Ovary (tissue), 9 donors: ENCODE data around the gene GBE1. TPM values are rescaled to one million over a fixed set of nuclear protein-coding genes. Genes with fewer than 3 reads are reported as not detected.
"Not testable (repeated sequence)": the region's sequence is repeated elsewhere in the genome, so short reads cannot be mapped to it uniquely, and the experiment has no call there.

Source experiments
- DNase-seq, 5 donors: peaks; one replicate each; pipeline ENCODE4 v3.0.0-alpha.2; 2019 to 2020
- H3K27ac ChIP-seq, 2 donors: fragments of 200-600 bp; one replicate each; pipeline versions ENCODE4 v1.5.1 to v1.8.0; 2019 to 2022
- H3K27me3 ChIP-seq: fragments of 200-600 bp; one replicate; pipeline ENCODE4 v1.8.0; 2022
- H3K36me3 ChIP-seq: fragments of 200-600 bp; sonication (generic); one replicate; pipeline ENCODE4 v1.5.1; 2019
- H3K4me1 ChIP-seq: one replicate; pipeline ENCODE4 v1.8.1; 2013; ENCODE audit warnings: mild to moderate bottlenecking, moderate library complexity; ENCODE audit not compliant: insufficient read depth
- H3K4me3 ChIP-seq: fragments of 200-600 bp; sonication (generic); one replicate; pipeline ENCODE4 v1.5.1; 2017
- H3K9me3 ChIP-seq, 2 donors: fragments of 200-600 bp in 1 of 2; sonication (generic) in 1 of 2; one replicate each; pipeline versions ENCODE4 v1.5.1 to v1.8.1; 2013 to 2019; ENCODE audit warnings: mild to moderate bottlenecking in 1 of 2, moderate library complexity in 1 of 2
- EP300 ChIP-seq: sonication (generic); formaldehyde crosslinking; IDR thresholded peaks from one replicate; pipeline ENCODE4 v1.6.1; 2017; ENCODE audit warnings: antibody characterized with exemption
- POLR2A ChIP-seq: fragments of 450-650 bp; IDR thresholded peaks from one replicate; pipeline ENCODE4 v1.6.1; 2017; ENCODE audit warnings: antibody characterized with exemption, mild to moderate bottlenecking, moderate library complexity
- WGBS, 3 donors: extraction: QIAGEN DNeasy Blood & Tissue Kit in 1 of 3; methylation state at CpG; one replicate each; pipeline versions ENCODE4 v1.1.5 to v1.1.7; 2013 to 2017; 5-methylcytosine and 5-hydroxymethylcytosine counted together
- intact Hi-C, 4 donors: fragments of 100-400 bp; cut with DNase I; formaldehyde crosslinking; loops; one replicate each; pipeline versions ENCODE4 v1.11.0 to v1.15.1; 2022 to 2023
- polyA plus RNA-seq, 2 donors: library from polyadenylated mRNA; stranded (reverse); fragments of 200-250 nt in 1 of 2; fragments of 350-450 nt in 1 of 2; fragmentation: Illumina TruSeq in 1 of 2; extraction: RNeasy Lipid Tissue Mini Kit (QIAGEN cat#74804) in 1 of 2; gene quantifications; one replicate each; pipeline ENCODE4 v1.2.3, GENCODE V29; 2013 to 2014
- total RNA-seq, 7 donors: library from RNA; depleted of rRNA in 2 of 7; stranded (reverse); fragments of >200 nt in 2 of 7; fragmentation: NEBNext Ultra II Directional in 3 of 7; extraction: Animal tissue kit (Norgen Biotek cat#: 25700) in 3 of 7; gene quantifications; one replicate each; pipeline versions ENCODE4 v1.1.0 to v1.2.4, GENCODE V29; 2016 to 2023
- TF ChIP-seq, protein P1 (sequence below), 3 donors: fragments of 450-650 bp in 2 of 3; fragments of 200-600 bp in 1 of 3; IDR thresholded peaks; one replicate each; pipeline versions ENCODE4 v1.5.1 to v1.8.0; 2016 to 2022; ENCODE audit warnings: antibody characterized with exemption in 3 of 3, mild to moderate bottlenecking in 1 of 3
- donor health status: DM: no; HTN: no; CAD: no; lungs with moderate emphysema.
- donor health status: DM: no; HTN: no; CAD: no.
- donor health status: Bipolar disorder and iron deficiency.
- donor health status: DM: yes; HTN: yes; CAD: no.
- donor health status: DM: no; HTN: no; CAD: no.
- donor health status: DM: yes; HTN: yes; CAD: no.

Gene GBE1
- total and polyA plus RNA-seq, 9 donors, result 14.8 to 43.7 (median 26.8) TPM

DNA sequence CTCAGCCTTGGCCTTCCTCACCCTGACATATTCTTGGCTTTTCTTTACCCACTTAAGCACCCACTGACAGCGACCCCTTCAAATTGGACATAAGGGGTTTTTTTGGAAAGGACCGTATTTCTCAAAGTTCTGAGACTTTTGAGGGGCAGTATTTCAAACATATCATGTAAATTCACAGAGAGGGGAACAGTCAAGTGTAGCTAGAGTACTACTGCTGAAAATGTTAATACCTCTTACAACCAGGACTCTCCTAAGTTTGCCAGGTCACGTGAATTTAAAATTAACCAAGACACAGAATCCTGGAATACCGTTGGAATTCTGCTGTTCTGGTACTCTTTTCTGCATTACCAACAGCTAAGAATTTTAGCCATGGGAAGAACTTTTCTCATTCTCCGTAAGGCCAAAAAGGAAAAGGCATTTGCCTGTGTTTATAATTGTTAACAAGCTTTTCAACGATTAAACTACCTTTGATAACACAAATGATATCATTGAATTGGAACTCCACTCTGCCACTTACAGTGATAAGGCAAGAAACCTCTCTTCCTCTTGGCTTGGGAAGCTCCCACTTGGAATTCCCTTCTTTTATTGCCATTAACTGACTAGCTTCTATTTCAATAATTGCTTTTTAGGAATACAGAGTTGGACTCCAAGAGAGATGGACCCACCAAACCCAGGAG lies 597 bp upstream of the GBE1 start:
- intact Hi-C loops, result no loop called here
- no peaks in the 10 kb centered on the region for H3K9me3 ChIP-seq
- TF ChIP-seq EP300, result no peak
- WGBS, 3 donors, result 11 to 16% (median 12%) methylated on average over 6 of the region's 6 CpGs
- H3K36me3 ChIP-seq, result no peaks in the 10 kb centered on the region
- peak overlapping the region; percentile 98 to 99 for H3K27ac ChIP-seq
- H3K4me1 ChIP-seq, result peaks cover 6% of the 10 kb centered on the region
- H3K4me3 ChIP-seq, result peak overlapping the region; percentile 50
- H3K27me3 ChIP-seq, result no peaks in the 10 kb centered on the region
- no peak for DNase-seq

- no peak for TF ChIP-seq POLR2A
- TF ChIP-seq, protein P1, sequence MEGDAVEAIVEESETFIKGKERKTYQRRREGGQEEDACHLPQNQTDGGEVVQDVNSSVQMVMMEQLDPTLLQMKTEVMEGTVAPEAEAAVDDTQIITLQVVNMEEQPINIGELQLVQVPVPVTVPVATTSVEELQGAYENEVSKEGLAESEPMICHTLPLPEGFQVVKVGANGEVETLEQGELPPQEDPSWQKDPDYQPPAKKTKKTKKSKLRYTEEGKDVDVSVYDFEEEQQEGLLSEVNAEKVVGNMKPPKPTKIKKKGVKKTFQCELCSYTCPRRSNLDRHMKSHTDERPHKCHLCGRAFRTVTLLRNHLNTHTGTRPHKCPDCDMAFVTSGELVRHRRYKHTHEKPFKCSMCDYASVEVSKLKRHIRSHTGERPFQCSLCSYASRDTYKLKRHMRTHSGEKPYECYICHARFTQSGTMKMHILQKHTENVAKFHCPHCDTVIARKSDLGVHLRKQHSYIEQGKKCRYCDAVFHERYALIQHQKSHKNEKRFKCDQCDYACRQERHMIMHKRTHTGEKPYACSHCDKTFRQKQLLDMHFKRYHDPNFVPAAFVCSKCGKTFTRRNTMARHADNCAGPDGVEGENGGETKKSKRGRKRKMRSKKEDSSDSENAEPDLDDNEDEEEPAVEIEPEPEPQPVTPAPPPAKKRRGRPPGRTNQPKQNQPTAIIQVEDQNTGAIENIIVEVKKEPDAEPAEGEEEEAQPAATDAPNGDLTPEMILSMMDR (IDR thresholded peaks at IDR 0.05), result no peak
- no peak for TF ChIP-seq EP300
- peaks cover 6% of the 10 kb centered on the region for H3K4me1 ChIP-seq
- 38 to 44% (median 43%) methylated on average over 3 of the region's 3 CpGs for WGBS, 3 donors
- H3K36me3 ChIP-seq, result no peaks in the 10 kb centered on the region
- H3K27ac ChIP-seq, result peak overlapping the region; percentile 98 to 99
- intact Hi-C loops, result no loop called here
- H3K27me3 ChIP-seq, result no peaks in the 10 kb centered on the region
- no peak for DNase-seq
- H3K9me3 ChIP-seq, result no peaks in the 10 kb centered on the region
- H3K4me3 ChIP-seq, result peak overlapping the region; percentile 50
Measured at GRCh38 chr3:81760215-81760614, 1.2 kb downstream of the GBE1 start.

- WGBS, 3 donors, result 91 to 97% (median 97%) methylated on average over 4 of the region's 4 CpGs
- H3K27me3 ChIP-seq, H3K9me3 ChIP-seq, H3K36me3 ChIP-seq, H3K27ac ChIP-seq, intact Hi-C loops, H3K4me1 ChIP-seq, DNase-seq, H3K4me3 ChIP-seq: not testable (repeated sequence)
Measured at GRCh38 chr3:81758771-81759170, 2.7 kb downstream of the GBE1 start.

DNA sequence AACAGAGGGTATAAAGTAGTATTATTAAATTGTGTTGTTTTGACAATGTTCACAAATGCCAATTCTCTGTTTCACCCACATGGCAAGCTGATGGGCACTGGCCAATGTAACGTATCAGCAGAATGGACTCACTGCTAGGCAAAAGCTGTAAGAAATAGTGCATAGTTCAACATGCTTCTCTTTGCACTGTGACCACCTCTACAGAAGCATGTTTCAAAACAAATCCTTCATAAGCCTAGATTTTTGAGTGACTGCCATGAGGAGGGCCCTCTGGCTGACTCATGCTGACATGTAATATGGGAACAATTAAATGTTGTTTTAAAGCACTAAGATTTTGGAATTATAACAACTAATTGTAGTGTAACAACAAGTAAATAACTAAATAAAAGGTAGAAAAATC lies 3.2 kb downstream of the GBE1 start:
- Histone ChIP-seq H3K27me3 (no peaks in the 10 kb centered on the region), H3K4me1 (peaks cover 6% of the 10 kb centered on the region), H3K9me3 (no peaks in the 10 kb centered on the region), H3K27ac (no peak overlapping the region), H3K36me3 (no peaks in the 10 kb centered on the region), H3K4me3 (no peak overlapping the region)
- TF ChIP-seq POLR2A, result no peak
- TF ChIP-seq EP300, result no peak
- TF ChIP-seq, protein P1 (IDR thresholded peaks at IDR 0.05), result no peak
- intact Hi-C loops, result no loop called here
- WGBS, 3 donors, result 63 to 91% (median 90%) methylated on average over 1 of the region's 1 CpG
- DNase-seq, result no peak

DNA sequence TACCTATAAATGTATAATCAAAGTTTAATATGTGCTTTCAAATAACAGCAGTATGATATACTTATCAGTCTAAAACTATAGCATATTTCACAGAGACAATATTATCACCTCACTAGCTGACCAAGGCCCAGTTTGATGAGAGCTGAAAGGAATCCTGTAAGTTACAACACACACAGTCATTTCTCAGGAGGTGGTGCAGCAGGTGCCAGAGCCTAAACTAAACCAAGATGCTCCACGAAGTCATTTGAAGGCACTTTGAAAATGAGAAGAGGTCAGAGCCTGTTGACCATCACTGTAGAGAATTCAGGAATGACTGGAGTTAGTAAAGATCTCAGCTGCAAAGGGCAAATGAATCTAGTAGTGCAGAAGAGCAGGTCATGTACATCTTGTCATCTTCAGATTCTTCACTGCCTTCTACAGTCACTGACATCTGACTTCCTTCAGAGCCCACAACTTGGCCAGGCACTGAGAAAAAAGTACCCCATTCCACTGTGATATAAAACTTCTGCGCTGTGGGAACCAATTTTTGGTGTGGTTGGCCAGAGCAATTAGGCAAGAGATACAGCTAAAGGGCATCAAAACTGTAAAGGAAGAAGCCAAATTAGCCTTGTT lies 7.9 kb downstream of the GBE1 start:
- peaks cover 3% of the 10 kb centered on the region for H3K4me1 ChIP-seq
- 46 to 88% (median 46%) methylated on average over 2 of the region's 2 CpGs for WGBS, 3 donors
- H3K36me3 ChIP-seq, result no peaks in the 10 kb centered on the region
- intact Hi-C loops, result no loop called here
- no peak for DNase-seq
- no peak for TF ChIP-seq POLR2A
- TF ChIP-seq, protein P1 (IDR thresholded peaks at IDR 0.05), result no peak
- TF ChIP-seq EP300, result no peak
- no peak overlapping the region for H3K4me3 ChIP-seq
- H3K9me3 ChIP-seq, result no peaks in the 10 kb centered on the region
- no peak overlapping the region for H3K27ac ChIP-seq
- no peaks in the 10 kb centered on the region for H3K27me3 ChIP-seq
